GM10248 (cell line): ENCODE measurements around the gene MPST.

Experiments
- CTCF ChIA-PET: fragments of 300-600 bp; sonication (Branson Sonifier 250); formaldehyde crosslinking; extraction: SDS; loops from one replicate; lab custom pipeline; 2021; ENCODE audit warnings: antibody characterized with exemption; lab: Yijun Ruan, JAX
- POLR2A ChIA-PET: fragments of 350-650 bp; sonication (Branson Sonifier 250); formaldehyde crosslinking; extraction: SDS; loops from one replicate; lab custom pipeline; 2020; ENCODE audit warnings: antibody characterized with exemption; lab: Yijun Ruan, JAX
- DNase-seq: peaks from one replicate; pipeline ENCODE4 v3.0.0; 2012; ENCODE audit errors: extremely low spot score
- TF ChIP-seq, protein P1 (sequence below): IDR thresholded peaks from 2 replicates; pipeline ENCODE4 v1.5.1; 2012; ENCODE audit warnings: mild to moderate bottlenecking, low read depth; ENCODE audit errors: extremely low read depth, missing control alignments, control extremely low read depth

The MPST gene

GRCh38 chr22:37044634-37045625 is 25.4 kb downstream of the MPST start:
- ChIA-PET CTCF (interaction anchor here (0.7 to 5.8 kb wide), 36 partner anchors 10 to 498 kb away, joined by 3 to 40 read pairs (median 4); partner anchors contain the start of genes MPST, NCF4 and TST), POLR2A (no interaction called here)
- TF ChIP-seq, protein P1, sequence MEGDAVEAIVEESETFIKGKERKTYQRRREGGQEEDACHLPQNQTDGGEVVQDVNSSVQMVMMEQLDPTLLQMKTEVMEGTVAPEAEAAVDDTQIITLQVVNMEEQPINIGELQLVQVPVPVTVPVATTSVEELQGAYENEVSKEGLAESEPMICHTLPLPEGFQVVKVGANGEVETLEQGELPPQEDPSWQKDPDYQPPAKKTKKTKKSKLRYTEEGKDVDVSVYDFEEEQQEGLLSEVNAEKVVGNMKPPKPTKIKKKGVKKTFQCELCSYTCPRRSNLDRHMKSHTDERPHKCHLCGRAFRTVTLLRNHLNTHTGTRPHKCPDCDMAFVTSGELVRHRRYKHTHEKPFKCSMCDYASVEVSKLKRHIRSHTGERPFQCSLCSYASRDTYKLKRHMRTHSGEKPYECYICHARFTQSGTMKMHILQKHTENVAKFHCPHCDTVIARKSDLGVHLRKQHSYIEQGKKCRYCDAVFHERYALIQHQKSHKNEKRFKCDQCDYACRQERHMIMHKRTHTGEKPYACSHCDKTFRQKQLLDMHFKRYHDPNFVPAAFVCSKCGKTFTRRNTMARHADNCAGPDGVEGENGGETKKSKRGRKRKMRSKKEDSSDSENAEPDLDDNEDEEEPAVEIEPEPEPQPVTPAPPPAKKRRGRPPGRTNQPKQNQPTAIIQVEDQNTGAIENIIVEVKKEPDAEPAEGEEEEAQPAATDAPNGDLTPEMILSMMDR = no peak

GRCh38 chr22:37045958-37046357 is 26.4 kb downstream of the MPST start:
- ChIA-PET POLR2A (no interaction called here), CTCF (interaction anchor here (0.9 to 5.8 kb wide), 16 partner anchors 9 to 263 kb away, joined by 3 to 40 read pairs (median 4); partner anchors contain the start of genes MPST and TST)
- TF ChIP-seq, protein P1 = peak; percentile 52
- no peak for DNase-seq

More at GRCh38 chr22:37044634-37045625, 25.4 kb downstream of the MPST start:
- no peak for DNase-seq

DNA sequence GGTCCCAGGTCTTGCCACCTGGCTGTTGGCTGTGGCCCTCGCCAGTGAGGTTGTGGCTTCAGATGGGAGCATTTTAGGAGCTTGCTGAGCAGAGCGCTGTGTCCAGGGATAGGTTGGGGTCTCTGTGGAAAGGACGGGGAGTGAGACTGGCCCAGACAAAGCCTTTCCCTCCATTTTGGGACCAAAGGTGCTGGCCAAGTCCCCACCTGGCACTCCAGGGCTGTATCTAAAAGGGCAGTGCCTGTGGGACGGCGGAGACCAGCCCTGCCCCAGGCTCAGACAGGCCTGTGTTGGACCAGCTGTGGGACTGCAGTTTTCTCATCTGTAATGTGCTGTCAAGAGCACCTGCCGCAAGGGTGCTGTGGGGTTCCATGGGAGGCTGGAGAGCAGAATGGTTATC is 27.0 kb downstream of the MPST start:
- no peak for DNase-seq
- TF ChIP-seq, protein P1 = no peak
- ChIA-PET CTCF (interaction anchor here (0.9 to 5.8 kb wide), 16 partner anchors 8 to 264 kb away, joined by 3 to 40 read pairs (median 4); partner anchors contain the start of genes MPST and TST), POLR2A (no interaction called here)

GRCh38 chr22:37047006-37047405 is 27.5 kb downstream of the MPST start:
- POLR2A ChIA-PET = no interaction called here

DNA sequence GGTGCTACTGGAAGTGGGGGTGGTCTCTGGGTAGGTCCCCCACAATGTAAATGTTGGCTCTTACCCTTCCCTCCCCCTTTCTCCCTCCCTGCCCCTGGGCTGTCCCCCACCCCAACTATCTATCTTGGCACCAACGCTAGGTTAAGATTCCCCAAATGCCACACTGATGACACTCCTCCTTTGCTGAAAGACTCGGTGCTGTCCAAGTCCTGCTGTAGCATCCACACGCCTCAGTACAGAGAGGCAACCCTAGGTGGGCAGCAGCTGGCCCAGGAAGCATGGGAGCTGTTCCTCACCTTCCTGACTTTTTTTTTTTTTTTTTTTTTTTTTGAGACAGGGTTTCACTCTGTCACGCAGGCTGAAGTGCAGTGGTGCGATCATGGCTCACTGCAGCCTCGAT is 28.6 kb downstream of the MPST start:
- ChIA-PET POLR2A (no interaction called here), CTCF (interaction anchor here (0.8 to 5.8 kb wide), 5 partner anchors 26 to 274 kb away, joined by 3 to 34 read pairs (median 3); no protein-coding TSS in a partner anchor)
- TF ChIP-seq, protein P1 = no peak
- no peak for DNase-seq

More at GRCh38 chr22:37047006-37047405, 27.5 kb downstream of the MPST start:
- no peak for DNase-seq
- TF ChIP-seq, protein P1 = no peak
- CTCF ChIA-PET = interaction anchor here (0.9 to 5.8 kb wide), 12 partner anchors 8 to 264 kb away, joined by 3 to 40 read pairs (median 6); partner anchors contain the start of genes MPST and TST

DNA sequence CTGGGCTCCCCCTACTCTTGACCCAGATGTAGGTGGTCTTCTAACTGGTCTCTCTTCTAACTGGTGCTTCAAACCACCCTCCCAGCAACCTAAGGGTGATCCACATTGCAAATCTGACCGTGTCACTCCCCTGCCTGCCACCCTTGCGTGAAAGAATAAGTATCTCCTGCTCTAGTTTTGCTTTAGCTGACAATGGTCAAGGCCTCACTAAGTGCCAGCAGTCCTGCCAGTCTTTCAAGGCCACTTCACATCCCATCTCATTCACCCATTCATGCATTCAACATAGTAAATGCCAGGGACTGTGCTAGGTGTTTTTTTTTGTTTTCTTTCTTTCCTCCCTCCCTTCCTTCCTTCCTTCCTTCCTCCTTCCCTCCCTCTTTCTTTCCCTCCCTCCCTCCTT is 29.7 kb downstream of the MPST start:
- no peak for DNase-seq
- ChIA-PET POLR2A (no interaction called here), CTCF (interaction anchor here (0.8 to 1.4 kb wide), 3 partner anchors 27 to 43 kb away, joined by 3 read pairs; no protein-coding TSS in a partner anchor)
- TF ChIP-seq, protein P1 = no peak
